HG03521 (cell line): ENCODE measurements around the gene ELOVL6.
"Not testable (repeated sequence)": the region's sequence is repeated elsewhere in the genome, so short reads cannot be mapped to it uniquely, and the experiment has no call there.

ENCODE experiments used
- ATAC-seq: cut with Tn5 transposase; IDR thresholded peaks from one replicate; pipeline ENCODE4 v1.9.1; 2021; ENCODE audit warnings: mild to moderate bottlenecking, moderate library complexity; ENCODE audit not compliant: unreplicated experiment

The ELOVL6 gene

DNA sequence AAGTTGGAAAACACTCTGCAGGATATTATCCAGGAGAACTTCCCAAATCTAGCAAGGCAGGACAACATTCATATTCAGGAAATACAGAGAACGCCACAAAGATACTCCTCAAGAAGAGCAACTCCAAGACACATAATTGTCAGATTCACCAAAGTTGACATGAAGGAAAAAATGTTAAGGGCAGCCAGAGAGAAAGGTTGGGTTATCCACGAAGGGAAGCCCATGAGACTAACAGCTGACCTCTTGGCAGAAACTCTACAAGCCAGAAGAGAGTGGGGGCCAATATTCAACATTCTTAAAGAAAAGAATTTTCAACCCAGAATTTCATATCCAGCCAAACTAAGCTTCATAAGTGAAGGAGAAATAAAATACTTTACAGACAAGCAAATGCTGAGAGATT, 120.3 kb downstream of the ELOVL6 start:
- ATAC-seq, result not testable (repeated sequence)

DNA sequence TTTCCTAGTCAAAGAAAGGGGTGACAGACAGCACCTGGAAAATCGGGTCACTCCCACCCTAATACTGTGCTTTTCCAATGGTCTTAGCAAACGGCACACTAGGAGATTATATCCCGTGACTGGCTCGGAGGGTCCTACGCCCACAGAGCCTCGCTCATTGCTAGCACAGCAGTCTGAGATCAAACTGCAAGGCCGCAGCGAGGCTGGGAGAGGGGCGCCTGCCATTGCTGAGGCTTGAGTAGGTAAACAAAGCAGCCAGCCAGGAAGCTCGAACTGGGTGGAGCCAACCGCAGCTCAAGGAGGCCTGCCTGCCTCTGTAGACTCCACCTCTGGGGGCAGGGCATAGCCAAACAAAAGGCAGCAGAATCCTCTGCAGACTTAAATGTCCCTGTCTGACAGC, 121.6 kb downstream of the ELOVL6 start:
- not testable (repeated sequence) for ATAC-seq

DNA sequence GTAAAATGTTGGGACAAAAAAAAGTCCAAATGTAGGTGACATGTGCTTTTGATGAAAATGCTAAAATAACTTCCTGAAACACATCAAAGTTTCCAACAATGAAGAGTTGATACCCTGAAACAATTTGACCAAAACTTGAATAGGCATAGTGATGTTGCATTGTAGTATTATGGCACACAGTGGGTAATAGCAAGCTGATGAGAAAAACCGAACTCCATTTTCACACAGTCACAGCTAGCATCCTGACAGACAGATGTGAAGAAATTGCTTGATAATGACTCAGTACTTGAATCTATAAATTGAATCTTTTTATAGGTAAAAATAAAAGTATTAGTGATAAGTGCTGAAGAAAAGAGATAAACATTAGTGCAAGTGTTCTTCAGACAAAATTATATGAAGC, 122.5 kb downstream of the ELOVL6 start:
- no peak for ATAC-seq

DNA sequence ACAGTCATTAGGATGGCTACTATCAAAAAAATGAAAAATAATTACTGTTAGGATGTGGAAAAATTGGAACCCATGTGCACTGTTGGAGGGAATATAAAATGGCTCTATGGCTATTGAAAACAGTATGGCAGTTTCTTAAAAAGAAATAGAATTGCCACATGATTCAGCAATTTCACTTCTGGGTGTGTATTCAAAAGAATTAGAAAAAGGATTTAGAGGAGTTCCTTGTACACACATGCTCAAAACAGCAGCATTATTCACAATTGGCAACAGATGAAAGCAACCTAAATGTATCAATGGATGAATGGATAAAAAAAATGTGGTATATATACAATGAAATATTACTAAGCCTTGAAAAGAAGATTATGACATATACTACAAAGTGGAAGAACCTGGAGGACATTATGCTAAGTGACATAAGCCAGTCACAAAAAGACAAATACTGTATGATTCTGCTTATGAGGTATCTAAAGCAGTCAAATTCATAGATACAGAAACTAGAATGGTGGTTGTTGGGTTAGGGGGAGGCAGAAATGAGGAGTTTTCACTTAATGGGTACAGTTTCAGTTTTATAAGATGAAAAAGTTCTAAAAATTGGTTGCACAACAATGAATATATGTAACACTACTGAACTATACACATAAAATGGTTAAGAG, 123.2 kb downstream of the ELOVL6 start:
- no peak for ATAC-seq

DNA sequence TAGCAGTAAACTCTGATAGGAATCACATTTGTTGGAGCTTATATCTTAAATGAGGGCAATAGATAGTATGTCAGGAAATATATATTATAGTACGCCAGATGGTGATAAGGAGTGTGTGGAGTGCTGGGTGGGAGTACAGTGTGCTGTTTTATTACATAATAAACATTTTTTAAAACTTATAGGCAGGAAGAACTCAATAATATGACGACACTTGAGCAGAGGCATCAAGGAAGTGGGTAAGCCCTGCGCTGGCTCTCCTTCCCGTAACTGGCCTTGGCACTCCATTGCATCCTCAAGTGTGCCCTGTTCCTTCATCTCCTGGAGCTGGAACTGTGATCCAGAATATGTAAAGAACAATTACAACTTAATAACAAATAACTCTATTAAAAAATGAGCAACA, 123.8 kb downstream of the ELOVL6 start:
- no peak for ATAC-seq

DNA sequence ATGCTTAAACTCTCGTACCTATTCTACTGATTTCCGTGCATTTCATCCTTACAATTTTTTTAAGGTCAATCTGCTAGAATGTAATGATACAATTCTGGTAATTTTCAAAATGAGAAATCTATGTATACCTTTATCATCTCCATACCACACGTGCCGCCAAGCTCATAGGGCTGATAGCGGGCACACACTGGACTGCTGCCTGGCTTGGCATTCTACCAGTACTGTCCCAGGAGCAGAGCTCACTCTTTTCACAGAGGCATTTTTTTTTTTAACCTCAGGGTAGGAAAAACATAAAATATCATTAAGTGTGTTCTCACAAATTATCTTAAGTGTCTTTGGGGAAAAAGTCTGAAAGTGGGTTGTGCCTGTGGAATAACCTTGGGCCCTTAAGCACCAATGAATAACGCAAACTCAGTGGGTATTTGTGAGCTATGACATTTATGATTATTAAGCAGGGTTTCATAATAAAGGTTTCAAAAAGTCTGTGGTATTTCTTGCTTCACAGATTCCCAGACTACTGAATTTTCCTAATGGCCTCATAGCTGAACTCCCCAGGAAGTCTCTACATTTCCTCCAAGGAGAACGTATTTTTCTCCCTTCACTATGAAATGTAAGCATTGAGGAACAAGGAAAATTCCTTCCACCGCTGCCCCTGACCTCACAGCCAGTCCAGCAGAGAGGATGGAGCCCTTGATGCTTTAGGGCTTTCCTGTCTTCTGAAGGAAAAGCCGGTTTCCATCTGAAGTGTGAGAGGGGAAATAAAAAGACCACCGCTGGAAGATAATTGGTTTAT, 125.2 kb downstream of the ELOVL6 start:
- no peak for ATAC-seq

DNA sequence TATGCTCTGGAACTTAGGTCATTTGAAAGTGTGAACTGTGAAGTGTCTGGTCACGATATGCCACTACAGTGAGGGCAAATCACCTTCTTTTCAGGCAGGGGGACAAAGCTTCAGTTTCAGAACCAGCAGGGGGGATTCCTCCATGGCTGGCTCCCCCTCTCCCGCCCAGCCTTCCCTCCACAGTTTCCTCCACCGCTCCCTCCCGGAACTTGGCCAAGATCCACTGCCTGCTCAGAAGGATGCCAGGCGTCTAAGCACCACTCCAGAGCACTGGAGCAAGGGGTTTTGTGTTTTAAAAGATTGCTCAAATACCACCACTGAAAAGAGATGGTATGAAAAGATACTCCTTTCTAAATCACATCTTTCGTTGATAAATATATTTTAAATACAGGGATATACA, 126.9 kb downstream of the ELOVL6 start:
- ATAC-seq, result no peak

DNA sequence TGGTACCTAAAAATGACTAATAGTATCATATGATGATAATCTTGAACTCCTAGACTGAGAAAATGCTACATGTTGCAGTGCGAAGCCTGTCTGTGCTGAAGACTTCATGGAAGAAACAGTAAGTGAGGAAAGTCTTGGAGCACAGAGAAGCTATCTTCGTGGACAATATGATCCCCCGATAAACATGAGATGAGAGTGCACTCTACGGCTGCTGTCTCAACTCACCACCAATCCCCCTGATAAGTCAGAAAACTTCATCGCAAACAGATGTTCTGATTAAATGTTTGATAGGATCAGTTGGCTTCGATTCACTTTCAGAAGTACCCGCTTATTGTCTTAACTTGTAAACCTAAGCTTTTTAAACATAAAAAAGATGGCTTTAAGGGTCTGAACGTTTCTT, 130.2 kb downstream of the ELOVL6 start:
- ATAC-seq, result no peak

DNA sequence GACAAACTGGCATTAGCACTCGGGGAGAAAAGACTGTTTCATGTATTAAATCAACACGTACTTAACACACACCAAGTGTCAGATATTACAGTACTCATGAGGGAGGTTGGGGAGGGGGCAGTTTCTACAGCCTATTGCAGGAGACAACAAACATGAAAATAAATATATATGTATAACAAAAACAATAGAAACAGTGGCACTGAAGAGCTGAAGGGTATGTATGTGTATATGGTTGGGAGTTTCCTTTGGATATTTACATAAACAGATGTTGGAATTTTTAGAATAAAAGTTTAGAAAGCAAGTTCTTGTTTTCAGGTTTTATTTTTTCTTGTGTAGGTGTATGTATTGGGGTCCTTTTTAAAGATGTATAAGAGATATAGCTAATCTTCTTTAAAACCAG, 133.5 kb downstream of the ELOVL6 start:
- no peak for ATAC-seq

DNA sequence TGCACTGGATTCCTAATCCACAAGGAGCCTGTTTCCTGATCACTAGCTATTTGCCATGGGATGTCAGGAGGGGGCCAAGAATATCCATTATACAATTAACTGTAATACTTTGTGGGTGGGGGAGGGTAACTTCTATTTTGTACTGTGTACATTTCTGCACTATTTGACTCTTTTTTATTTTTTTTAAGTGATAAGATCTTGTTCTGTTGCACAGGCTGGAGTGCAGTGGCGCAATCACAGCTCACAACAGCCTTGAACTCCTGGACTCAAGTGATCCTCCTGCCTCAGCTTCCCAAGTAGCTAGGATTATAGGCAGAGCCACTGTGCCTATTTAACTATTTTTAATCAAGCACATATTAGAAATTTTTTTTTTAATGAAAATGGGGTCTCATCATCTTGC, 134.1 kb downstream of the ELOVL6 start:
- no peak for ATAC-seq

DNA sequence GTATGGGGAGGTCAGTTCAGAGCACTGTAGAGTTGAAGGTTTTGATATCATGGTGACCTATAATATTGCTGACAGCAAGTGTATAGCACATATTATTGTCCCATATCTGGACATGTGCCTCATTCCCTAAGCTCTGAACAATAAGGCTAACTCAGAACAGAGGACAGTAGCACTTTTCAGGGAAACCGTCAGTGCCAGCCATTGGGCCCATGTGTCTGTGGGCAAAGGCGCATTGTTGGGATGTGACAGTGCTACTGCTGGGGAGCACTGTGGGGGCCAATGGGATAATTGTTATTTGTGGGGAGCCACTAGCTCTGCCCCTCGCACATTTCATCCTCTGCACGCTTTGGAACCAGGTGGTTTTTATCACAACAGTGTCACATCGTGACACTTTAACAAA, 136.2 kb downstream of the ELOVL6 start:
- ATAC-seq, result no peak

DNA sequence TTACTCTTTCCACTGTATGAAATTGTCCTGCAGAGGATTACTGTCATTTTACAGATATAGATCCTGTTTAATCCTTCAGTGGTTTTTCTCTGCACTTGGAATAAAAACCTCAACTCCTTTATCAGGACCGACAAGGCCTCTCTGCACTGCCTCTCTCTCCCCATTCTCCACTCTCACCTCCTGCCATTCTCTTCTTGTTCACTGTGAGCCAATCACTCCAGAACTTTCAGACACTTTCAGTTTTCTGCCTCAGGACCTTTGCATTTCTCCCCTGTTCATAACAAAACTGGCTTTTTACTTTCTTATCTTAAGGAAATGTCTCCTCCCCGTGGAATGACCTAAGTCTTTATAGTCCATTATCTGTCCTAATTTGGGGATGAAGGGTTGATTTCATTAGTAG, 137.3 kb downstream of the ELOVL6 start:
- ATAC-seq, result no peak

DNA sequence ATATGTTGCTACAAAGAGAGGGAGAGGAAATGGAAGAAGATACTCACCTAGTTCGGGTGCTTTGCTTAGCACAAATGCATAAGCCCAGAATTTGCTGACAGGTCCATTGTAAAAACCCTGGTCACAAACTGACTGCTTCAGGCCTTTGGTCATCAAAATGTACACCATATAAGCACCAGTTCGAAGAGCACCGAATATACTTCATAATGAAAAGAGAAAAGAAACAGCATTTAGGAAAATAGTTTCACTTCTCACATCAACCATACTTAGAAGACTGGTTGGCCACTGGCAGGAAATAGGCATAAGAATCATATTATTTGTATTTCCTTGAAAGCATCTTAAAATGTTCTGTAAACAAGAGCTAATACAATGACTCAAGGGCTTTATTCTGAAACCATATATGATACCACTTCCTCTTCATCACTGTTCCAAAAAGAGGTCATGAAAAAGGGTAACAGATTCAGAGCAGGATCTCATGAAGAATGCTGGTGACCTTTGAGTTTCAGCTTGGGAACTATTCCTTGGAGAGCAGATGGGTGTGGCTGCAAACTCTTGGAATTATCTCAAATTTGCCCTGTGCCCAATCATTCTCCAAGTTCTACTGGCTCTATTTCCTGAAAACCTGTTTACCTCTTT, 138.7 kb downstream of the ELOVL6 start:
- peak; percentile 76 for ATAC-seq

DNA sequence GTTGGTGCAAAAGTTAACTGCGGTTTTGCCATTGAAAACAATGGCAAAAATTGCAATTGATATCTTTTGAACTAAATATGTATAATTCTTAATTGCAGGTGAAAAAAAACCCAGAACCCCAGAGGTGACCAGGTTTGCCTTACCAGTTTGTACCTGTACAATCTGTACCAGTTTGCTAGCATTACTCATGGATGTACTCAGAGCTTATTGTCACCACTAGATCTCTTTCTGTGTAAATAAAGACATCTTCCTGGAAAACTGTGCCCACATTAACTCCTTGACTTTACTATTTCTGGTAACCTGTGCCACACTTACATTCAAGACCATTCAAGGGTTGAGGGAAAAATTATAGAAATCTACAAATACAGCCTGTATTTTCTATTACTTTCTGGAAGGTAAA, 139.7 kb downstream of the ELOVL6 start:
- ATAC-seq, result no peak

DNA sequence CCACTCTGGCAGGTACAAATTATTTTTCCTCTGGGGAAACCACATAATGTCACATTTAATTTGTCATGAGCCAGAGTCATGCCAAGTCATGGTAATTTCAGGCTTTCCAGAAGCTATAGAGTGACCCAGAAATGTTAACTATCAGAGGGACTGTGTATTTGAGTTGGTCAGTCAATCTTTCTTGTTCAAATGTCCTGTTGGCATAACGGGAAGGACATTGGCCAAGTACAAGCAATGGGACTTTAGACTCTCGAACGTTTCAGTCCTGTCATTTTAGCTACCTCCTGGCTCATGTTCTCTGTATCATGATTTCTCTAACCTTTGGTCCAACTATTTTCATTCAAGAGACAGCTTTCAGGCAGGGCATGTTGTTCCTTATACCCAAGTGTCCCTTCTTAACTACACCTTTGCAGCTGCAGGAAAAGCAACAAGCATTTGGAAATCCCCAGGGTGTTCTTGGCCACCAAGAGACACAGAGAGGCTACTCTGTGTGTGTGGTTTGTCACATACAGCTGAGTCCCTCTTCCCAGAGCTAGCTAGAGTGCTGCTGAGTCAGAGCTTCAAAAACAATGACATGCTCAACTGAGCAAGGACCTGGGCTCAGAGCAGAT, 143.2 kb downstream of the ELOVL6 start:
- ATAC-seq, result no peak

DNA sequence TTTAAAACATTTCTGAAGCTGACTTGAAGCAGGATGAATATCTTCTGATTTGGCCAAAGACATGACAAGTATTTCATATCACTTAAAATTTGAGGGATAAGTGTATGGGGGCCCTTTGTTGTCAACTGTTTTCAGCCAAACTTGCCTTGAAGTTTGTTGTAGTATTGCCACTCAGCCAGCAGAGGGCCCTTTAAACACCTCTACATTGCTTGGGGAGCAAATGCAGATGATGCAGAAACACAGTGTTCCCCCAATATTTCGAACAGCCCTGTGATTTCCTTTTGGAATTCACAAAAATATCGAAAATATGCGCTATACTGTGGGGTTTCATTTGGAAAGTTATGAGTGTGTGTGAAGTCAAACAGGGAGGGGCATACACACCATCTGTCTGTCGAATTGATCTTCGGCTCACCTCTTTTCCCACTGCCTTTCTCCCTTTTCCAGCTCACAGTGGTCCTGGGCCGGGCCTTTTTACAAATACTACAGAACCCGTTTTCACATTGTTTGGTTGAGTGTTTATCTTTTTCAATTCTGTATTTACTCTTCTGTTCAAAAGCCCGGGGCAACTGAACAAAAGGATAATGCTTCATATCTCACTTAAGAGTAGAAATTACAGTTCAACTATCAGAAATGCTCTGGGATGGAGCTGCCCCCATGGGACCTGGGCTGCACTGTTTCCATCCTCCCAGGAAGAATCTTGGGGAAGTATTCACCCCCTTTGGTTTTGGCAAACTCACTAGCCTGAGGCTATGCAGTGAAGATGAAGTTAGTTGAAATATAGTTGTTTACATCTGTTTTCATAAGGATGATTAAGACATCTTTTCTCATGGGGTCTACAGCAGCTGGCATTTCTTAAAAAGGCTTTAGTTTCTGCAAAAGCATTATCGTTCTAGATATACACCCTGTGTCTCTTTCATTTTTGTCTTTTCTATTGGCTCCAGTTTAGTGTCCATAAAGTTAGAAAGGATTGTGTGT, 148.2 kb downstream of the ELOVL6 start:
- peak; percentile 58 for ATAC-seq

DNA sequence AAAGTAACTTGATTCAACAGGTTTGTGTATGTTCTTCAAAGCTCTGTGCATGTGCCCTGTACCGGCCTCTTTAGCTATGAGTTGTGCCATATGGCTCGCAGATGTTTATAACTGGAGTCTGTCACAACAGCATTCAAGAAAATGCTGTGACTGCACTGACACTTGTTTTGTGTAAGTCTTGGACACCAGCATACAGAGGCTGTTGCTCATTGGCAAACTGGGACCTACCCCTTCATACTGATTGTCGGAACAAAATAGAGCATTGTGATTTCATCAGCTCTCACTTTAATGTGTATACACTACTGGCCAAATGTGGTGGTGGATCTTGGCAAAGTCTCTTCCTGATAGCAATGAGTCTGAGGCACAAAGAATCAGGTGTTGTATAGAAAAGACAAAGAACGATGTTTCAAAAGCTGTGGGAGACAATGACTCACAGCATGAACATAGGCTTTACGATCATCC, 151.8 kb downstream of the ELOVL6 start:
- no peak for ATAC-seq

DNA sequence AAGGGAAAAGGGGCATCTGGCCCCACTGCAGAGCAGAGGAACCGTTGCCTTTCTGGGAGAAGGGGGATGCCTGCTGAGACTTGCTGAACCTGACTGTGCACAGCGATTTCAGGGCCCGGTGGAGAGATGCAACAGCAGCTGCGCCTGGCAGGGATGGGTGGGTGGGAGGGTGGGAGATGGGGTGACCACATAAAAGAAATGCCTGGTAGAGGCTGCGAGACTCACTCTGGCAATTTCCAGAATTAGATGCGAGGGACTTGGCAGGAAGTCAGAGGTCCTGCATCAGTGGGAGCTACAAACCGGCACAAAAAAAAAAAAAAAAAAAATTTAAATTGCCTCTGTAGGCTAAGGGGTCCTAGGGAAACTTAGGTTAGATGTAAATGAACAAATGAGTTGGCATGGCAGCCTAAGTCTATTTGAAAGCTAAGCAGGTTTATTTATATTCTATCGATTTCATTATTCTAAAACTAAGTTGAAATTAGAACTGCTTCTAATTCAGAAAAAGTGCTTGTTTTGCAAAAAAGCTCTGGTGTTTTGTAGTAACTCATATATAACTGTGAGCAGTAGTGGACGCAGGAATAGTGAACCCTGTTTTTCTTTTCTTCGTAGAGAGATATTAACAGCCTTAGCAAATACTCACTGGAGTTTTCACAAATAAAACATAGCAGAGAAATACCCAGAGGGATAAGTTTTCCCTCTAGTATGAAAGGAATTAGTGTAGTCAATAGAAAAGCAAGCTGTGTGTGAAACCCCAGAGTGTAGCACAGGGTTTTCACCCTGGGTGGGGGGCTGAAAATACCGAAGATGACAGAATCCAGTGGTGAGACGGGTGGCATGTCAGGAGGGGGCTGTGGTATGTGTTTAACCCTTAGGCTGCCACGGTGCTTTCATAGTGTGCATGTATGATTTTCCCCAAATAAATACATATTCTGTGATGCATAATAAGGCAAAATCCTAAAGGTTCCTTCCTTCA, 155.6 kb downstream of the ELOVL6 start:
- ATAC-seq, result no peak

DNA sequence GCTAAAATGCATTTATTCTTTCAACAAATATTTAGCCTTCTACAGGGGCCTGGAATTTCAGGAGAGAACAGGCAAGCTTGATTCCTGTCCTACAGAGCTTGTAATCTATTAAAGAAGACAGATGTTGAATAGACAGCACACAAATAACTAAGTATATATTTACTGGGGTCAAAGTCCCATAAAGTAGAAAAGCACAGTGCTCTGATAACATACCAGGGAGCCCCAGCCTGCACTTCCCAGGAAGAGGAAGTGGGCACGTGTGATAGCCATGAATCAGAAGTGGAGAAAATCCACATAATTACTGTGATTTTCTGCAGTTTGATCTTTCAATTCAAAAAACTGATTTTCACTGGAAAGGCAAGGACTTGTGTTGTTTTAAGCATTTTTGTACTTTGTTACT, 156.7 kb downstream of the ELOVL6 start:
- ATAC-seq, result no peak
